ENCODE measurements around the gene BEST2.

BEST2 gene

GRCh38 chr19:12705169-12705568 lies 46.4 kb upstream of the BEST2 start (continued):
- TF ChIP-seq ZNF565 (CRISPR knock-in tag; conservative IDR thresholded peaks at IDR 0.05; ENCODE audit: low read depth): no peak
- no peak for TF ChIP-seq TCF4 (CRISPR knock-in tag; IDR thresholded peaks at IDR 0.05; ENCODE audit: borderline replicate concordance)
- TF ChIP-seq ISL1 (CRISPR knock-in tag; IDR thresholded peaks at IDR 0.05): no peak
- no peak for TF ChIP-seq SNAI2 (CRISPR knock-in tag; IDR thresholded peaks at IDR 0.05)
- no peak for TF ChIP-seq OSR1 (CRISPR knock-in tag; IDR thresholded peaks at IDR 0.05)
- TF ChIP-seq ARNTL (CRISPR knock-in tag; IDR thresholded peaks at IDR 0.05; ENCODE audit: borderline replicate concordance, low read depth): no peak
- no peak for TF ChIP-seq ESRRG (CRISPR knock-in tag; IDR thresholded peaks at IDR 0.05)
- no peak for TF ChIP-seq ZNF8 (CRISPR knock-in tag; IDR thresholded peaks at IDR 0.05)

- ATAC-seq: no peak
Observed at GRCh38 chr19:12705654-12706331, 45.8 kb upstream of the BEST2 start.

GRCh38 chr19:12706332-12706718 lies 45.3 kb upstream of the BEST2 start:
- TF ChIP-seq POU6F1 (CRISPR knock-in tag; IDR thresholded peaks at IDR 0.05; ENCODE audit: borderline replicate concordance, low read depth): no peak
- TF ChIP-seq, protein P1, sequence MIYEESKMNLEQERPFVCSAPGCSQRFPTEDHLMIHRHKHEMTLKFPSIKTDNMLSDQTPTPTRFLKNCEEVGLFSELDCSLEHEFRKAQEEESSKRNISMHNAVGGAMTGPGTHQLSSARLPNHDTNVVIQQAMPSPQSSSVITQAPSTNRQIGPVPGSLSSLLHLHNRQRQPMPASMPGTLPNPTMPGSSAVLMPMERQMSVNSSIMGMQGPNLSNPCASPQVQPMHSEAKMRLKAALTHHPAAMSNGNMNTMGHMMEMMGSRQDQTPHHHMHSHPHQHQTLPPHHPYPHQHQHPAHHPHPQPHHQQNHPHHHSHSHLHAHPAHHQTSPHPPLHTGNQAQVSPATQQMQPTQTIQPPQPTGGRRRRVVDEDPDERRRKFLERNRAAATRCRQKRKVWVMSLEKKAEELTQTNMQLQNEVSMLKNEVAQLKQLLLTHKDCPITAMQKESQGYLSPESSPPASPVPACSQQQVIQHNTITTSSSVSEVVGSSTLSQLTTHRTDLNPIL (CRISPR knock-in tag; IDR thresholded peaks at IDR 0.05; ENCODE audit: low read depth): no peak
- TF ChIP-seq ZNF8 (CRISPR knock-in tag; IDR thresholded peaks at IDR 0.05): no peak
- TF ChIP-seq CSDC2 (CRISPR knock-in tag; IDR thresholded peaks at IDR 0.05): no peak
- TF ChIP-seq ARNTL (CRISPR knock-in tag; IDR thresholded peaks at IDR 0.05; ENCODE audit: borderline replicate concordance, low read depth): no peak
- TF ChIP-seq BACH2 (CRISPR knock-in tag; IDR thresholded peaks at IDR 0.05; ENCODE audit: borderline replicate concordance): no peak
- no peak for TF ChIP-seq PATZ1 (CRISPR knock-in tag; IDR thresholded peaks at IDR 0.05; ENCODE audit: borderline replicate concordance)
- TF ChIP-seq ZFP3 (CRISPR knock-in tag; IDR thresholded peaks at IDR 0.05): no peak
- TF ChIP-seq PPARA (CRISPR knock-in tag; IDR thresholded peaks at IDR 0.05; ENCODE audit: borderline replicate concordance): no peak
- TF ChIP-seq ISL1 (CRISPR knock-in tag; IDR thresholded peaks at IDR 0.05): no peak
- no peak for TF ChIP-seq GLIS3 (CRISPR knock-in tag; IDR thresholded peaks at IDR 0.05)
- no peak for TF ChIP-seq ESRRG (CRISPR knock-in tag; IDR thresholded peaks at IDR 0.05)
- ATAC-seq: no peak

More at GRCh38 chr19:12705654-12706331, 45.8 kb upstream of the BEST2 start:
- TF ChIP-seq BACH2 (CRISPR knock-in tag; IDR thresholded peaks at IDR 0.05; ENCODE audit: borderline replicate concordance): no peak
- TF ChIP-seq GLIS3 (CRISPR knock-in tag; IDR thresholded peaks at IDR 0.05): no peak
- TF ChIP-seq ESRRG (CRISPR knock-in tag; IDR thresholded peaks at IDR 0.05): no peak
- TF ChIP-seq OSR1 (CRISPR knock-in tag; IDR thresholded peaks at IDR 0.05): no peak
- TF ChIP-seq TOX (CRISPR knock-in tag; IDR thresholded peaks at IDR 0.05; ENCODE audit: borderline replicate concordance): no peak
- no peak for TF ChIP-seq PPARA (CRISPR knock-in tag; IDR thresholded peaks at IDR 0.05; ENCODE audit: borderline replicate concordance)
- TF ChIP-seq ARNTL (CRISPR knock-in tag; IDR thresholded peaks at IDR 0.05; ENCODE audit: borderline replicate concordance, low read depth): no peak
- no peak for TF ChIP-seq SNAI2 (CRISPR knock-in tag; IDR thresholded peaks at IDR 0.05)
- TF ChIP-seq ZFP30 (CRISPR knock-in tag; IDR thresholded peaks at IDR 0.05): no peak
- TF ChIP-seq, protein P1 (CRISPR knock-in tag; IDR thresholded peaks at IDR 0.05; ENCODE audit: low read depth): no peak
- TF ChIP-seq ZC3H10 (CRISPR knock-in tag; IDR thresholded peaks at IDR 0.05): no peak
- TF ChIP-seq ZNF70 (CRISPR knock-in tag; IDR thresholded peaks at IDR 0.05): no peak
- no peak for TF ChIP-seq ZNF565 (CRISPR knock-in tag; conservative IDR thresholded peaks at IDR 0.05; ENCODE audit: low read depth)
- TF ChIP-seq TCF4 (CRISPR knock-in tag; IDR thresholded peaks at IDR 0.05; ENCODE audit: borderline replicate concordance): no peak
- no peak for TF ChIP-seq RARB (CRISPR knock-in tag; IDR thresholded peaks at IDR 0.05)
- no peak for TF ChIP-seq ISL1 (CRISPR knock-in tag; IDR thresholded peaks at IDR 0.05)
- no peak for TF ChIP-seq ZFP3 (CRISPR knock-in tag; IDR thresholded peaks at IDR 0.05)

DNA sequence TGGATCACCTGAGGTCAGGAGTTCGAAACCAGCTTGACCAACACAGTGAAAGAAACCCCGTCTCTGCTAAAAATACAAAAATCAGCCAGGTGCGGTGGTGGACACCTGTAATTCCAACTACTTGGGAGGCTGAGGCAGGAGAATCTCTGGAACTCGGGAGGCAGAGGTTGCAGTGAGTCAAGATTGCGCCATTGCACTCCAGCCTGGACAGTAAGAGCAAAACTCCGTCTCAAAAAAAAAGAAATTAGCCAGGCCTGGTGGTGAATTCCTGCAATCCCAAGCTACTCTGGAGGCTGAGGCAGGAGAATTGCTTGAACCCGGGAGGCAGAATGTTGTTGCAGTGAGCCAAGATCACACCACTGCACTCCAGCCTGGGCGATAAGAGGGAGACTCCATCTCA lies 43.0 kb upstream of the BEST2 start:
- no peak for TF ChIP-seq OSR1 (CRISPR knock-in tag; IDR thresholded peaks at IDR 0.05)
- TF ChIP-seq, protein P1 (CRISPR knock-in tag; IDR thresholded peaks at IDR 0.05; ENCODE audit: low read depth): no peak
- no peak for ATAC-seq
